A549 (cell line): ENCODE measurements around the gene PCDHA6. TPM values are rescaled to one million over a fixed set of nuclear protein-coding genes. Genes with fewer than 3 reads are reported as not detected.
"Not testable (repeated sequence)": the region's sequence is repeated elsewhere in the genome, so short reads cannot be mapped to it uniquely, and the experiment has no call there.

Experiments
- ATAC-seq, 2 experiments: fragments of 200-7000 bp in 1 of 2; fragments of >200 bp in 1 of 2; cut with Nextera tagmentation in 1 of 2; cut with Tn5 transposase in 1 of 2; 3 replicates each; pipeline versions ENCODE4 v1.8.0 to v1.9.1; 2018 to 2020; ENCODE audit warnings: mild to moderate bottlenecking in 1 of 2, moderate library complexity in 1 of 2
- CTCF ChIA-PET: fragments of 300-600 bp; sonication (Branson Sonifier 250); formaldehyde crosslinking; extraction: SDS; loops from one replicate; lab custom pipeline; 2021; ENCODE audit warnings: antibody characterized with exemption, inconsistent platforms; lab: Yijun Ruan, JAX
- POLR2A ChIA-PET: fragments of 350-600 bp; formaldehyde crosslinking; extraction: SDS; loops from one replicate; lab custom pipeline; 2021; ENCODE audit warnings: antibody characterized with exemption, inconsistent platforms; lab: Yijun Ruan, JAX
- DNase-seq, 2 experiments: peaks; one replicate each; pipeline versions ENCODE4 v3.0.0 to v3.0.0-alpha.2; 2011 to 2016; ENCODE audit warnings: low read depth in 1 of 2, low spot score in 1 of 2
- FAIRE-seq: peaks from 2 replicates; lab custom pipeline; 2011; peaks lifted over from hg19 to GRCh38; lab: Jason Lieb, UNC
- H3K27ac ChIP-seq, 2 experiments: fragments of >200 bp; sonication (Bioruptor Twin); formaldehyde crosslinking; 3 replicates each; pipeline ENCODE4 v1.5.1; 2016 to 2017
- H3K4me1 ChIP-seq: fragments of >200 bp; sonication (Bioruptor Twin); formaldehyde crosslinking; 3 replicates; pipeline ENCODE4 v1.6.1; 2016
- H3K4me2 ChIP-seq: fragments of >200 bp; sonication (Bioruptor Twin); formaldehyde crosslinking; 3 replicates; pipeline ENCODE4 v1.6.1; 2016
- H3K4me3 ChIP-seq: fragments of >200 bp; sonication (Bioruptor Twin); formaldehyde crosslinking; 3 replicates; pipeline ENCODE4 v1.5.1; 2016
- H3K9me3 ChIP-seq: fragments of >200 bp; sonication (Bioruptor Twin); formaldehyde crosslinking; 3 replicates; pipeline ENCODE4 v1.6.1; 2016
- CBX2 ChIP-seq: fragments of 200-600 bp; sonication (generic); IDR thresholded peaks from 2 replicates; pipeline ENCODE4 v1.6.1; 2016; ENCODE audit warnings: low read depth, mild to moderate bottlenecking, borderline replicate concordance
- CHD4 ChIP-seq: fragments of 200-600 bp; sonication (generic); IDR thresholded peaks from 2 replicates; pipeline ENCODE4 v1.6.1; 2016; ENCODE audit warnings: antibody characterized with exemption, mild to moderate bottlenecking, borderline replicate concordance
- EHMT2 ChIP-seq: fragments of 200-600 bp; sonication (generic); IDR thresholded peaks from 2 replicates; pipeline ENCODE4 v1.6.1; 2016; ENCODE audit warnings: antibody characterized with exemption, low read depth, mild to moderate bottlenecking, moderate library complexity
- EP300 ChIP-seq, 2 experiments: fragments of >200 bp; sonication (Bioruptor Twin); formaldehyde crosslinking; IDR thresholded peaks; 2 replicates in 1 of 2; 3 replicates in 1 of 2; pipeline ENCODE4 v1.6.1; 2016 to 2017
- GATA3 ChIP-seq: IDR thresholded peaks from 2 replicates; pipeline ENCODE4 v1.6.1; 2012; ENCODE audit warnings: borderline replicate concordance
- HDAC2 ChIP-seq: fragments of 200-600 bp; sonication (generic); IDR thresholded peaks from 2 replicates; pipeline ENCODE4 v1.6.1; 2016
- HEYL ChIP-seq: fragments of 250-450 bp; sonication (Bioruptor Pico); IDR thresholded peaks from 2 replicates; pipeline ENCODE4 v1.8.0; 2021; ENCODE audit warnings: mild to moderate bottlenecking, moderate library complexity
- KDM1A ChIP-seq: fragments of 200-600 bp; sonication (generic); IDR thresholded peaks from 2 replicates; pipeline ENCODE4 v1.6.1; 2016; ENCODE audit warnings: low read depth, mild to moderate bottlenecking
- MAFK ChIP-seq: fragments of 450-650 bp; IDR thresholded peaks from 2 replicates; pipeline ENCODE4 v1.6.1; 2014; ENCODE audit not compliant: partially characterized antibody
- MYC ChIP-seq: IDR thresholded peaks from 2 replicates; pipeline ENCODE4 v1.6.1; 2012; ENCODE audit warnings: mild to moderate bottlenecking, inconsistent platforms, low read length, improper control_type of control experiment, borderline replicate concordance
- NFE2L2 ChIP-seq: fragments of 150-350 bp; conservative IDR thresholded peaks from 2 replicates; pipeline ENCODE4 v1.6.1; 2014; ENCODE audit warnings: low read length
- POLR2A ChIP-seq: IDR thresholded peaks from 2 replicates; pipeline ENCODE4 v1.6.1; 2012; ENCODE audit warnings: mild to moderate bottlenecking, low read length
- RAD21 ChIP-seq, 2 experiments: fragments of >200 bp in 1 of 2; sonication (Bioruptor Twin) in 1 of 2; formaldehyde crosslinking in 1 of 2; IDR thresholded peaks in 1 of 2; conservative IDR thresholded peaks in 1 of 2; 2 replicates in 1 of 2; 3 replicates in 1 of 2; pipeline ENCODE4 v1.6.1; 2012 to 2018; ENCODE audit warnings: inconsistent platforms in 1 of 2
- RCOR1 ChIP-seq: fragments of 150-350 bp; IDR thresholded peaks from 2 replicates; pipeline ENCODE4 v1.6.1; 2014; ENCODE audit warnings: antibody characterized with exemption, low read length, low read depth
- RFX5 ChIP-seq: fragments of 450-650 bp; IDR thresholded peaks from 2 replicates; pipeline ENCODE4 v1.7.1; 2014; ENCODE audit warnings: antibody characterized with exemption, mild to moderate bottlenecking, moderate library complexity
- RNF2 ChIP-seq: fragments of 200-600 bp; sonication (generic); IDR thresholded peaks from 2 replicates; pipeline ENCODE4 v1.6.1; 2016; ENCODE audit warnings: low read depth, mild to moderate bottlenecking, antibody characterized with exemption, moderate library complexity, borderline replicate concordance
- SMC3 ChIP-seq: fragments of >200 bp; sonication (Bioruptor Twin); formaldehyde crosslinking; IDR thresholded peaks from 3 replicates; pipeline ENCODE4 v1.6.1; 2018; ENCODE audit warnings: inconsistent platforms
- TP53 ChIP-seq: fragments of 250-450 bp; sonication (Bioruptor Pico); IDR thresholded peaks from 2 replicates; pipeline ENCODE4 v1.5.0; 2021; ENCODE audit warnings: mild to moderate bottlenecking, moderate library complexity
- WGBS: methylation state at CpG from one replicate; pipeline ENCODE4 v1.1.6; 2017; ENCODE audit errors: missing lambda C conversion rate; 5-methylcytosine and 5-hydroxymethylcytosine counted together
- polyA plus RNA-seq, 4 experiments: library from polyadenylated mRNA; depleted of rRNA in 3 of 4; stranded (reverse); fragments of >200 nt; fragmentation: RNase III in 1 of 4; extraction: RNeasy Plus Mini Kit Qiagen cat#74134 plus additional on column Dnase treatment in 1 of 4; gene quantifications; 2 replicates in 3 of 4; 3 replicates in 1 of 4; pipeline ENCODE4 v1.2.3, GENCODE V29; 2011 to 2017
- TF ChIP-seq, protein P1 (sequence below): fragments of 150-350 bp; IDR thresholded peaks from 2 replicates; pipeline ENCODE4 v1.6.1; 2014; ENCODE audit warnings: low read depth, mild to moderate bottlenecking, low read length
- TF ChIP-seq, protein P2 (sequence below): fragments of >200 bp; sonication (Bioruptor Twin); formaldehyde crosslinking; IDR thresholded peaks from 3 replicates; pipeline ENCODE4 v1.5.1; 2016
- TF ChIP-seq, protein P3 (sequence below): fragments of >200 bp; sonication (Bioruptor Twin); formaldehyde crosslinking; IDR thresholded peaks from 2 replicates; pipeline ENCODE4 v1.6.1; 2016
- TF ChIP-seq, protein P4 (sequence below): fragments of 450-650 bp; IDR thresholded peaks from 2 replicates; pipeline ENCODE4 v1.6.1; 2014; ENCODE audit warnings: antibody characterized with exemption

The PCDHA6 gene
- polyA plus RNA-seq, 2 of the 4 experiments (the other 2 are of a cell fraction): 0.04 to 0.16 TPM

DNA sequence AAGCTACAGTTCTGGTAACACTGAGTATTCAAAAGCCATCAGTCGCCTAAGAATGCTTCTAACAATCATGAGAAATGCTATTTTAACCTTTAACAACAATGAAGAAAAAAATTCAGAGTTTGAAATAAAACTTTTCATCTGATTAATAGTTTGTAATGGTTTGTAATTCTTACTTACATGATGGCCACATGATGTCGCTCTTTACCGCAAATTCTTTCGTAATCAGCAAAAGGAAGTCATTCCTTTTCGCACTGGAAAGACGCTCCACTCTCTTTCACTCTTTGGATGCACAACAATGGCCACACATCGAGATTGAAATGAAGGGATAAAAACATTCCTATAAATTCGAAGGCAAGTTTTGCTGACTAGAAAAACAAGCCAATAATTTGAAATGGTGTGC is 6.2 kb downstream of the PCDHA6 start, which contains the start of gene PCDHA7:
Gene PCDHA7, plus strand, starts transcription at position 277 of the 400 bp plus-strand sequence. Its CDS starts 115 bp downstream, at position 392.
- ChIA-PET POLR2A (no interaction called here), CTCF (interaction anchor here (1.7 to 2.2 kb wide), 2 partner anchors 13 to 207 kb away, joined by 5 to 7 read pairs; partner anchors contain the start of gene PCDHA5)
- Histone ChIP-seq H3K9me3 (peaks cover 5% of the 10 kb centered on the region; the same call in 1 of the 3 replicates), H3K27ac (no peak within 1 kb of the TSS), H3K4me2 (no peak within 1 kb of the TSS), H3K4me1 (no peaks in the 10 kb centered on the region), H3K4me3 (no peak within 1 kb of the TSS)
- FAIRE-seq: no peak
- ATAC-seq: no peak
- DNase-seq: peak in 1 of 2 experiments; percentile 33
- TF ChIP-seq, protein P1, sequence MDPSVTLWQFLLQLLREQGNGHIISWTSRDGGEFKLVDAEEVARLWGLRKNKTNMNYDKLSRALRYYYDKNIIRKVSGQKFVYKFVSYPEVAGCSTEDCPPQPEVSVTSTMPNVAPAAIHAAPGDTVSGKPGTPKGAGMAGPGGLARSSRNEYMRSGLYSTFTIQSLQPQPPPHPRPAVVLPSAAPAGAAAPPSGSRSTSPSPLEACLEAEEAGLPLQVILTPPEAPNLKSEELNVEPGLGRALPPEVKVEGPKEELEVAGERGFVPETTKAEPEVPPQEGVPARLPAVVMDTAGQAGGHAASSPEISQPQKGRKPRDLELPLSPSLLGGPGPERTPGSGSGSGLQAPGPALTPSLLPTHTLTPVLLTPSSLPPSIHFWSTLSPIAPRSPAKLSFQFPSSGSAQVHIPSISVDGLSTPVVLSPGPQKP: no peak
- no peak for TF ChIP-seq RFX5
- no peak for TF ChIP-seq NFE2L2
- TF ChIP-seq TP53 (CRISPR knock-in tag): no peak
- no peak for TF ChIP-seq CBX2
- TF ChIP-seq, protein P2, sequence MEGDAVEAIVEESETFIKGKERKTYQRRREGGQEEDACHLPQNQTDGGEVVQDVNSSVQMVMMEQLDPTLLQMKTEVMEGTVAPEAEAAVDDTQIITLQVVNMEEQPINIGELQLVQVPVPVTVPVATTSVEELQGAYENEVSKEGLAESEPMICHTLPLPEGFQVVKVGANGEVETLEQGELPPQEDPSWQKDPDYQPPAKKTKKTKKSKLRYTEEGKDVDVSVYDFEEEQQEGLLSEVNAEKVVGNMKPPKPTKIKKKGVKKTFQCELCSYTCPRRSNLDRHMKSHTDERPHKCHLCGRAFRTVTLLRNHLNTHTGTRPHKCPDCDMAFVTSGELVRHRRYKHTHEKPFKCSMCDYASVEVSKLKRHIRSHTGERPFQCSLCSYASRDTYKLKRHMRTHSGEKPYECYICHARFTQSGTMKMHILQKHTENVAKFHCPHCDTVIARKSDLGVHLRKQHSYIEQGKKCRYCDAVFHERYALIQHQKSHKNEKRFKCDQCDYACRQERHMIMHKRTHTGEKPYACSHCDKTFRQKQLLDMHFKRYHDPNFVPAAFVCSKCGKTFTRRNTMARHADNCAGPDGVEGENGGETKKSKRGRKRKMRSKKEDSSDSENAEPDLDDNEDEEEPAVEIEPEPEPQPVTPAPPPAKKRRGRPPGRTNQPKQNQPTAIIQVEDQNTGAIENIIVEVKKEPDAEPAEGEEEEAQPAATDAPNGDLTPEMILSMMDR: peak; percentile 23; the same call in 2 of the 3 replicates
- no peak for TF ChIP-seq HEYL (CRISPR knock-in tag)
- TF ChIP-seq MYC: no peak
- no peak for TF ChIP-seq GATA3
- no peak for TF ChIP-seq RNF2
- TF ChIP-seq SMC3: no peak
- no peak for TF ChIP-seq EHMT2
- TF ChIP-seq KDM1A: no peak
- peak; percentile 23 to 43; a peak in 3 of 5 replicates for TF ChIP-seq RAD21 (conservative IDR thresholded peaks at IDR 0.05 in 1 of 2, IDR thresholded peaks at IDR 0.05 in 1 of 2)
- WGBS: 12% methylated on average over 8 of the region's 8 CpGs

DNA sequence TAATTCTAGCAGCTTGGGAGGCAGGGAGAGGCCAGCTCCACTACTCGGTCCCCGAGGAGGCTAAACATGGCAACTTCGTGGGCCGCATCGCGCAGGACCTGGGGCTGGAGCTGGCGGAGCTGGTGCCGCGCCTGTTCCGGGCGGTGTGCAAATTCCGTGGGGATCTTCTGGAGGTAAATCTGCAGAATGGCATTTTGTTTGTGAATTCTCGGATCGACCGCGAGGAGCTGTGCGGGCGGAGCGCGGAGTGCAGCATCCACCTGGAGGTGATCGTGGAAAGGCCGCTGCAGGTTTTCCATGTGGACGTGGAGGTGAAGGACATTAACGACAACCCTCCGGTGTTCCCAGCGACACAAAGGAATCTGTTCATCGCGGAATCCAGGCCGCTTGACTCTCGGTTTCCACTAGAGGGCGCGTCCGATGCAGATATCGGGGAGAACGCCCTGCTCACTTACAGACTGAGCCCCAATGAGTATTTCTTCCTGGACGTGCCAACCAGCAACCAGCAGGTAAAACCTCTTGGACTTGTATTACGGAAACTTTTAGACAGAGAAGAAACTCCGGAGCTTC is 6.8 kb downstream of the PCDHA6 start:
- H3K4me2 ChIP-seq, H3K9me3 ChIP-seq, H3K4me1 ChIP-seq, DNase-seq, POLR2A ChIA-PET, H3K4me3 ChIP-seq, H3K27ac ChIP-seq: not testable (repeated sequence)
- ATAC-seq (peak in 1 of 2 experiments; percentile 47; a peak in 2 of 6 replicates), FAIRE-seq (peak; percentile 51)
- CTCF ChIA-PET: interaction anchor here (1.7 to 2.2 kb wide), 2 partner anchors 13 to 206 kb away, joined by 5 to 7 read pairs; partner anchors contain the start of gene PCDHA5
- 76% methylated on average over 27 of the region's 38 CpGs for WGBS

DNA sequence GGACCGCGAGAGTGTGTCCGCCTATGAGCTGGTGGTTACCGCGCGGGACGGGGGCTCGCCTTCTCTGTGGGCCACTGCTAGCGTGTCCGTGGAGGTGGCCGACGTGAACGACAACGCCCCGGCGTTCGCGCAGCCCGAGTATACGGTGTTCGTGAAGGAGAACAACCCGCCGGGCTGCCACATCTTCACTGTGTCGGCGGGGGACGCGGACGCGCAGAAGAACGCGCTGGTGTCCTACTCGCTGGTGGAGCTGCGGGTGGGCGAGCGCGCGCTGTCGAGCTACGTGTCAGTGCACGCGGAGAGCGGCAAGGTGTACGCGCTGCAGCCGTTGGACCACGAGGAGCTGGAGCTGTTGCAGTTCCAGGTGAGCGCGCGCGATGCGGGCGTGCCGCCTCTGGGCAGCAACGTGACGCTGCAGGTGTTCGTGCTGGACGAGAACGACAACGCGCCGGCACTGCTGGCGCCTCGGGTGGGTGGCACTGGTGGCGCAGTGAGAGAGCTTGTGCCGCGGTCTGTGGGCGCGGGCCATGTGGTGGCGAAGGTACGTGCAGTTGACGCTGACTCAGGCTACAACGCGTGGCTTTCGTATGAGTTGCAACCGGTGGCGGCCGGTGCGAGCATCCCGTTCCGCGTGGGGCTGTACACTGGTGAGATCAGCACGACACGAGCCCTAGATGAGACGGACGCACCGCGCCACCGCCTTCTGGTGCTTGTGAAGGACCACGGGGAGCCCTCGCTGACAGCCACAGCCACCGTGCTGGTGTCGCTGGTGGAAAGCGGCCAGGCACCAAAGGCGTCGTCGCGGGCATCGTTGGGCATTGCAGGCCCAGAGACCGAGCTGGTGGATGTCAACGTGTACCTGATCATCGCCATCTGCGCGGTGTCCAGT is 8.1 kb downstream of the PCDHA6 start:
- no peaks in the 10 kb centered on the region for H3K4me1 ChIP-seq
- no peak overlapping the region for H3K4me3 ChIP-seq
- ChIA-PET CTCF (interaction anchor here (0.8 to 1.0 kb wide), 4 partner anchors 14 to 40 kb away, joined by 3 to 4 read pairs (median 3); partner anchors contain the start of genes PCDHA12 and PCDHA5), POLR2A (no interaction called here)
- ATAC-seq (no peak), DNase-seq (no peak), FAIRE-seq (no peak)
- no peak overlapping the region for H3K4me2 ChIP-seq
- no peak for TF ChIP-seq RCOR1
- TF ChIP-seq POLR2A: no peak
- TF ChIP-seq MAFK: no peak
- no peak for TF ChIP-seq NFE2L2
- TF ChIP-seq, protein P3, sequence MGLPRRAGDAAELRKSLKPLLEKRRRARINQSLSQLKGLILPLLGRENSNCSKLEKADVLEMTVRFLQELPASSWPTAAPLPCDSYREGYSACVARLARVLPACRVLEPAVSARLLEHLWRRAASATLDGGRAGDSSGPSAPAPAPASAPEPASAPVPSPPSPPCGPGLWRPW: no peak
- TF ChIP-seq, protein P4, sequence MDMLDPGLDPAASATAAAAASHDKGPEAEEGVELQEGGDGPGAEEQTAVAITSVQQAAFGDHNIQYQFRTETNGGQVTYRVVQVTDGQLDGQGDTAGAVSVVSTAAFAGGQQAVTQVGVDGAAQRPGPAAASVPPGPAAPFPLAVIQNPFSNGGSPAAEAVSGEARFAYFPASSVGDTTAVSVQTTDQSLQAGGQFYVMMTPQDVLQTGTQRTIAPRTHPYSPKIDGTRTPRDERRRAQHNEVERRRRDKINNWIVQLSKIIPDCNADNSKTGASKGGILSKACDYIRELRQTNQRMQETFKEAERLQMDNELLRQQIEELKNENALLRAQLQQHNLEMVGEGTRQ: no peak
- no peak for TF ChIP-seq CHD4
- TF ChIP-seq EP300 (IDR thresholded peaks at IDR 0.05): no peak
- TF ChIP-seq HDAC2: no peak
- H3K9me3 ChIP-seq: peaks cover 5% of the 10 kb centered on the region; the same call in 1 of the 3 replicates
- no peak overlapping the region for H3K27ac ChIP-seq
- WGBS: 86% methylated on average over 91 of the region's 103 CpGs
